Measurements from ENCODE around the gene BEX3.

GRCh38 chrX:103382877-103383276 lies 6.5 kb downstream of the BEX3 start:
- TF ChIP-seq EZH2phosphoT487 (IDR thresholded peaks at IDR 0.05; ENCODE audit: unreplicated experiment) (no peak), JUNB (IDR thresholded peaks at IDR 0.05; ENCODE audit: unreplicated experiment) (no peak), REST (IDR thresholded peaks at IDR 0.05; ENCODE audit: unreplicated experiment) (no peak), CTCF (conservative IDR thresholded peaks at IDR 0.05; ENCODE audit: low read depth in 2 of 2) (no peak), POLR2AphosphoS5 (IDR thresholded peaks at IDR 0.05; ENCODE audit: low read depth) (no peak), EZH2 (IDR thresholded peaks at IDR 0.05; ENCODE audit: low read depth, unreplicated experiment) (no peak), ZNF114 (CRISPR knock-in tag; IDR thresholded peaks at IDR 0.05) (no peak), NANOG (IDR thresholded peaks at IDR 0.05; ENCODE audit: borderline replicate concordance) (no peak), CREB1 (CRISPR knock-in tag; IDR thresholded peaks at IDR 0.05; ENCODE audit: low read depth) (no peak)

All from GM23338 (cell line).